ENCODE measurements around the gene CDC42BPA. TPM values are rescaled to one million over a fixed set of nuclear protein-coding genes. Genes with fewer than 3 reads are reported as not detected.

Gene CDC42BPA
- polyA plus RNA-seq, 1 donor (not counting 4 experiments of a cell fraction or from before 2014, with no cell fraction given): 9.2 TPM

- H3K36me3 ChIP-seq (ENCODE audit: control insufficient read depth in 2 of 2, extremely low read depth in 1 of 2, insufficient read depth in 2 of 2, low read length in 2 of 2): peaks cover 2 to 10% of the 10 kb centered on the region in 2 experiments
- H3K4me2 ChIP-seq (ENCODE audit: control insufficient read depth, extremely low read depth, insufficient read depth, low read depth, low read length): no peak overlapping the region
- H3K79me2 ChIP-seq (ENCODE audit: control insufficient read depth, insufficient read depth, low read length): no peaks in the 10 kb centered on the region
- no peak for FAIRE-seq
- no peak overlapping the region for H3K27ac ChIP-seq (ENCODE audit: control insufficient read depth, insufficient read depth, low read length)
- no peaks in the 10 kb centered on the region for H3K4me1 ChIP-seq (ENCODE audit: control insufficient read depth, extremely low read depth, insufficient read depth, low read length)
- no peaks in the 10 kb centered on the region for H4K20me1 ChIP-seq (ENCODE audit: control insufficient read depth, extremely low read depth, insufficient read depth, low read length)
- H3K27me3 ChIP-seq (ENCODE audit: control insufficient read depth, extremely low read depth, insufficient read depth, low read length): no peaks in the 10 kb centered on the region
- H2AFZ ChIP-seq (ENCODE audit: control insufficient read depth, low read length): no peak overlapping the region
- peaks cover 2% of the 10 kb centered on the region for H3K9me1 ChIP-seq (ENCODE audit: control insufficient read depth, extremely low read depth, insufficient read depth, low read length)
- dilution Hi-C loops (cut with MboI; ENCODE audit: extremely low pct_ligation_motif_present, low sequenced_read_pairs): no loop called here
- no peak for DNase-seq (ENCODE audit: low read depth, low spot score)
- TF ChIP-seq EZH2 (IDR thresholded peaks at IDR 0.05; ENCODE audit: low read length): no peak
- TF ChIP-seq CTCF (optimal IDR thresholded peaks at IDR 0.05 in 1 of 3, IDR thresholded peaks at IDR 0.05 in 1 of 3, conservative IDR thresholded peaks at IDR 0.05 in 1 of 3; ENCODE audit: extremely low read depth in 1 of 3, insufficient read depth in 2 of 3, low read length in 3 of 3): no peak
- H3K4me3 ChIP-seq (ENCODE audit: control insufficient read depth in 2 of 3, extremely low read depth in 1 of 3, insufficient read depth in 2 of 3, low read depth in 1 of 3, low read length in 3 of 3): no peak overlapping the region
- no peak overlapping the region for H3K9ac ChIP-seq (ENCODE audit: control insufficient read depth, extremely low read depth, insufficient read depth, low read length)
- no peaks in the 10 kb centered on the region for H3K9me3 ChIP-seq (ENCODE audit: control insufficient read depth, low read depth, low read length)
These were observed 156.8 kb downstream of the CDC42BPA start for GRCh38 chr1:227161470-227161869.

- DNase-seq (ENCODE audit: low read depth, low spot score) (no peak), FAIRE-seq (no peak)
- dilution Hi-C loops (cut with MboI; ENCODE audit: extremely low pct_ligation_motif_present, low sequenced_read_pairs): no loop called here
These were observed 161.8 kb downstream of the CDC42BPA start for GRCh38 chr1:227156520-227156919.

More at GRCh38 chr1:227156520-227156919, 161.8 kb downstream of the CDC42BPA start:
- Histone ChIP-seq H3K36me3 (ENCODE audit: control insufficient read depth in 2 of 2, extremely low read depth in 1 of 2, insufficient read depth in 2 of 2, low read length in 2 of 2) (peaks cover 2 to 10% of the 10 kb centered on the region in 2 experiments), H3K27me3 (ENCODE audit: control insufficient read depth, extremely low read depth, insufficient read depth, low read length) (no peaks in the 10 kb centered on the region), H3K9me1 (ENCODE audit: control insufficient read depth, extremely low read depth, insufficient read depth, low read length) (no peaks in the 10 kb centered on the region), H4K20me1 (ENCODE audit: control insufficient read depth, extremely low read depth, insufficient read depth, low read length) (no peaks in the 10 kb centered on the region), H3K9ac (ENCODE audit: control insufficient read depth, extremely low read depth, insufficient read depth, low read length) (no peak overlapping the region), H3K79me2 (ENCODE audit: control insufficient read depth, insufficient read depth, low read length) (no peaks in the 10 kb centered on the region), H3K9me3 (ENCODE audit: control insufficient read depth, low read depth, low read length) (no peaks in the 10 kb centered on the region), H3K4me1 (ENCODE audit: control insufficient read depth, extremely low read depth, insufficient read depth, low read length) (no peaks in the 10 kb centered on the region), H3K4me2 (ENCODE audit: control insufficient read depth, extremely low read depth, insufficient read depth, low read depth, low read length) (no peak overlapping the region), H3K4me3 (ENCODE audit: control insufficient read depth in 2 of 3, extremely low read depth in 1 of 3, insufficient read depth in 2 of 3, low read depth in 1 of 3, low read length in 3 of 3) (no peak overlapping the region), H2AFZ (ENCODE audit: control insufficient read depth, low read length) (no peak overlapping the region), H3K27ac (ENCODE audit: control insufficient read depth, insufficient read depth, low read length) (no peak overlapping the region)
- TF ChIP-seq CTCF (optimal IDR thresholded peaks at IDR 0.05 in 1 of 3, IDR thresholded peaks at IDR 0.05 in 1 of 3, conservative IDR thresholded peaks at IDR 0.05 in 1 of 3; ENCODE audit: extremely low read depth in 1 of 3, insufficient read depth in 2 of 3, low read length in 3 of 3): no peak
- no peak for TF ChIP-seq EZH2 (IDR thresholded peaks at IDR 0.05; ENCODE audit: low read length)
